SU-DHL-6 (cell line): ENCODE data around the gene ARSA.

ENCODE experiments used
- CTCF ChIP-seq: fragments of 200-600 bp; sonication (generic); IDR thresholded peaks from one replicate; pipeline ENCODE4 v1.5.1; 2017; ENCODE audit warnings: antibody characterized with exemption, mild to moderate bottlenecking, low read length, moderate library complexity; ENCODE audit not compliant: insufficient read depth, poor library complexity, severe bottlenecking
- EZH2phosphoT487 ChIP-seq: fragments of 200-600 bp; sonication (generic), shearing (Covaris generic); conservative IDR thresholded peaks from 2 replicates; pipeline ENCODE4 v1.6.1; 2018; ENCODE audit warnings: mild to moderate bottlenecking, antibody characterized with exemption, low read length, moderate library complexity, mixed read lengths

GRCh38 chr22:50600538-50600937, 27.4 kb downstream of the ARSA start, which contains the start of gene MAPK8IP2:
- TF ChIP-seq CTCF (no peak), EZH2phosphoT487 (no peak)
